ENCODE results near the gene LY6G6D.
"Not testable (repeated sequence)": the region's sequence is repeated elsewhere in the genome, so short reads cannot be mapped to it uniquely, and the experiment has no call there.

LY6G6D gene

DNA sequence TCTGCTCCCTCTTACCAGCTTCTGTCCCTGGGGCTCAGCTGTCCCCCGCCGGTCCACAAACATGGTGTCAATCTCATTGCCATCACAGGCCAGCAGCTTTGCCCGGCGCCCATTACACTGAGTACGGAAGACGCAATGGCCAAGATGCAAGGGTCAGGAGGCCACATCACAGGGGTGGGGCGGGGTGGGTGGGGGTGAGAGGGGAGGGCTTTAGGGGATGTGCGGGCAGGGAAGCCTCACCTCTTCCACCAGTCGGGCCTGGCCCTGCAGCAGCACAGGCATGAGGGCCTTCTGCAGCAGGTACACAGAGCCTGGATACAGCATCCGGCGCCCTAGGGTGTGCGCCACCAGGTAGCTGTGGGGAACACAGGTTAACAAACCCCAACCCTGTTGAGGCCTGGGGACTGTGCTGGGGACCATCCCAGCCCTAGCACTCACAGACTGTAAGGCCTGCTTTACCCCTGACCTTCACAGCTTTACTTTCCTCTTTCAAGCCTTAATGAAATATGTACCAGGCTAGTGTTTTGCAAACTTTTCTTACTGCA is 23.5 kb upstream of the LY6G6D start:
- no peak for FAIRE-seq
- no peak for DNase-seq (ENCODE audit: extremely low spot score, insufficient read length, low read depth)

DNA sequence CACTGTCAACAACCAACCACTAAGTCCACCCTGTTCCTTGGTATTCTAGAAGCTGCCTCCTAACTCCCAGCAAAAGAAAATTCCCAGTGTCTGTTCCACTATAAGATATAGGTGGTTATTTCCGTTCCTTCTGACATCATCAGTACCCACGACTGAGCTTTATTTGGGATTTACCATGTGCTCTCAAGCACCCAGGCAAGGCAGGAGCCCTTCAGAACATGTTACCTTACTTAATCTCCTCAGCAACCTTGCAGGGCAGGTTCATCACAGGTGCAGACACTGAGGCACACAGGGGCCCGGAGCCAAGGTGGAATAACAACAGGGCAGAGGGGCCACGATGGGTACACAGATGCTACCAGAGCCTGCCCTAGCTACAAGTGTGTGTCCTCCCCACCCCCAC is 22.8 kb upstream of the LY6G6D start:
- FAIRE-seq (no peak), DNase-seq (ENCODE audit: extremely low spot score, insufficient read length, low read depth) (no peak)

DNA sequence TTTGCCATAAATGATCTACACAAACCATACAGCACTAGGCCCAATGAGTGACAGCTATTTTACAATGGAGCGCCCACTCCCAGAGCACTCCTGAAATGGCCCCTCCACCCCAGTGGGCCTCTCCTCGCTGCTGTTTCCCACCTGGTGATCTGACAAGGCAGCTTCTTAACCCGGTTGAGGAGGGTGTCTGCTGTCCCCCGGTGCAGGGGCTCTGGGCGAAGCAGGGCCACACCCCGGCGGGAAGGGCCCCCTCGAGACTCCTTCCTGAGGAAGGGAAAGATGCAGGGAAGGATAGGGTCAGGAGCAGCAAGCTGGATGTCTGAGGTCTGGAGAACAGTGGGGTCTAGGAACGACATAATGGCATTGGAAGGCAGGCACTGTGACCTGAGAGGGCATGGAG is 22.3 kb upstream of the LY6G6D start:
- FAIRE-seq (no peak), DNase-seq (ENCODE audit: extremely low spot score, insufficient read length, low read depth) (no peak)

DNA sequence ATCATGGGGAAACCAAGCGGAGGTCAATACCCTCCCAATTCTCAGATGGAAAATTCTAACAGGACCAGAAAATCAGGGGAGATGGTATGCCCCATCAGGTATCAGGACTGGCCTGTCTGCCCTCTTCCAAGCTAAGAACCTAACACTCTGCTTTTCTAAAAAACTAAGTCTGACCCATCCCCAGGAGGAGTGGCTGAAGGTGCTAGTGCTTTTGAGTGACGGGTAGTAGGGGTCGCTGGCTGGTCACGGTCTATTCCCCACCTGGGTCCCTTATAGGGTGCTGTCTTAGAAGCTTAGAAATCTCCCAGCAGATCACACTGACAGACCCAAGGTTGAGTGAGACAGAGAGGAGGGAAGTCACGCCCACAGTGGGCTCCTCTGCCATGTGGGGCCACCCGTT is 21.6 kb upstream of the LY6G6D start:
- FAIRE-seq (no peak), DNase-seq (ENCODE audit: extremely low spot score, insufficient read length, low read depth) (no peak)

DNA sequence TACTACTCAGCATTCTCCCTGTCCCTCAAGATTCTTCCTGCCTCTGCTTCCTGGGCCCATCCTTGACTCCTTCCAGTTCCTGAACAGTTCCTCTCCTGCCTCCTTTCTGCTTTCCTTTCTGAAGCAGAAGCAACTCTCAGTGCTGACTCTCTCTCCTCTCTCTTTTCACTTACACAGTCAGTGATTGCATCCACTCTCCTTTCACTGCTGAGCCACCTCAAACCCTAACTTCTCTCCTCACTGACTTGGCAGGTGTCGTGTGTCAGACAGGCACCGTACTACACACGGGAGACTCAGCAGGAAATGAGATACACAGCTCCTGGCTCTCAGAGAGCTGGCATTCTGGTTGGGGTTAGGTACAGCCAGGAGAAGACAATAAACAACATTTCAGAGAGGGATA is 17.6 kb upstream of the LY6G6D start:
- DNase-seq (ENCODE audit: extremely low spot score, insufficient read length, low read depth) = no peak
- FAIRE-seq = no peak

DNA sequence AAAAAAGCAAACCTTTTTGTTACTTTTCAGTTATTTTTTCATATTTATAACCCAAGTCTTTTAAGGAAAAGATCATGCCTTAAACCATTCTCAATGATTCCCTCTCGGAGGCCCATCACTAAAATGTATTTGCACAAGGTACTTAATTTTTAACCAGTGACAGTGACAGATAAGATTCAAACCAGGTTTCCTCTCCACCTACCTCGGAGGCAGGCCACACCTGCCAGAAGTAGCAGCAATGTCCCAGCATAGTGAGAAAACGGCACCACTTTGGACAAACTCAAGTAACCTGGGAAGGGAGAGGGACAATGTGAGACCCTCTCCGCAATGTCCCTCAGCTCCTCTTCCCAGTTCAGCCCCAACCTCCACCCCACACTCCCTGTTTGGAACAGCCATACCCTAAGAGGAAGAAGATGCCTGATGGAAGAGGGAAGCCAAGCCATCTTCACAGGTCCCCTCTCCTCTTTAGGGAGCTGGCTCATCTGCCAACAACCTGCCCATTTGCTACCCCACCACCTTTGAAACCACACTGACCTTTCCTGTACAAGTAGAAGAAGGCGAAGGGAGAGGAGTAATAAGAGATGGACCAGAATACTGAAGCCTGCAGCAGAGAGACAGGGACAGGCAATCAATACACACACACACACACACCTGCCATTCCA is 14.3 kb upstream of the LY6G6D start:
- DNase-seq (ENCODE audit: extremely low spot score, insufficient read length, low read depth) = no peak
- no peak for FAIRE-seq

DNA sequence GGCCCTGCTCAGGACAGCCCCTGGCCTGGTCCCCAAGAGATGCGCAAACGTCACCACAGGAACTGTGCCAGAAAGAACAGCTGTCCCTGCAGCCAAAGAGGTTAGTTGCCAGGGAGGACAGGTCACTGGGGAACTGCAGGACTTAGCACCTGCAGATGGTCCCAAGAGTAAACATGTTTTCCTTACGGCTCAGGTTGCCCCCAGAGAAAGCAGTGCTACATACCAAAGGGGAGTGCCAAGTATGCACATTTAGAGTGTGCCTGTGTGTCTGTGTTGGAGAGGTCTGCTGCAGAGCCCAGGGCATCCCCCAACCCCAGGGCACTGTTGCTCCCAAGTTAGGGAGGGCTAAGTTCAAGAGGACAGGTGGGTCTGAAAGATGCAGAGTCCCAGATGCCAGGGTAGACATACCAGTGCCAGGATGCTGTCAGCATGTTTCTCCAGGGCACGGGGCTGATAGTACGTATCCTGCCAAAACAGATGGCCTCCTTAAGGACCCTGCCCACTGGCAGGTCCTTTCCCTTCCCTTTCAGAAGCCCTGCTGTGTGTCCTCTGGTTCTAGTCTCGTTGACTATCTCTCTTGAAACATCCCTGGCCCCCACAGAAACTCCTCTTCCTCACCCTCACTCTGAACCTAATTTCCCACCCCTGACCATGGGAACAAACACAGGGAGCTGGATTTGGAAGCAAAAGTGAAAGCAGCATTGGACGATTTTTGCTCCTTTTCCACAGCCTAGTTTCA is 13.3 kb upstream of the LY6G6D start:
- no peak for DNase-seq (ENCODE audit: extremely low spot score, insufficient read length, low read depth)
- FAIRE-seq = no peak

DNA sequence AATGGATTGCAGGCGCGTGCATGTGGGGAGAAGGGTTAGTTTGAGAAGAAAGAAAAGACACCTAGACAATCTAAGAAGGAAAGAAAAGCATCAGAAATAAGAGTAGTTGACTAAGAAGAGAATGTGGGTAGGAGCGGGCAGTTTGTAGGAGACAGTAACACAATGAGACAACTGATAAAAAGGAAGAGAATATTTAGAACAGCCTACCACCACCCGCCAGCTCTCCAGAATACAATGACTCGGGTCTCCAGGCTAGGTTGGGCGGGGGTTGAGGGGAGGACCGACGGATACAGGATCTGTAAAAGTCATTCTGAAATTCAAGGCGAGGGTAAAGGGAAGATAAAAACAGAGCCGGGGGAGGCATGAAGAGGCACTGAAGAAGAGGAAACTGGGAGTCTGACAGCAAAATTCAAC is 12.7 kb upstream of the LY6G6D start:
- no peak for DNase-seq (ENCODE audit: extremely low spot score, insufficient read length, low read depth)
- no peak for FAIRE-seq

DNA sequence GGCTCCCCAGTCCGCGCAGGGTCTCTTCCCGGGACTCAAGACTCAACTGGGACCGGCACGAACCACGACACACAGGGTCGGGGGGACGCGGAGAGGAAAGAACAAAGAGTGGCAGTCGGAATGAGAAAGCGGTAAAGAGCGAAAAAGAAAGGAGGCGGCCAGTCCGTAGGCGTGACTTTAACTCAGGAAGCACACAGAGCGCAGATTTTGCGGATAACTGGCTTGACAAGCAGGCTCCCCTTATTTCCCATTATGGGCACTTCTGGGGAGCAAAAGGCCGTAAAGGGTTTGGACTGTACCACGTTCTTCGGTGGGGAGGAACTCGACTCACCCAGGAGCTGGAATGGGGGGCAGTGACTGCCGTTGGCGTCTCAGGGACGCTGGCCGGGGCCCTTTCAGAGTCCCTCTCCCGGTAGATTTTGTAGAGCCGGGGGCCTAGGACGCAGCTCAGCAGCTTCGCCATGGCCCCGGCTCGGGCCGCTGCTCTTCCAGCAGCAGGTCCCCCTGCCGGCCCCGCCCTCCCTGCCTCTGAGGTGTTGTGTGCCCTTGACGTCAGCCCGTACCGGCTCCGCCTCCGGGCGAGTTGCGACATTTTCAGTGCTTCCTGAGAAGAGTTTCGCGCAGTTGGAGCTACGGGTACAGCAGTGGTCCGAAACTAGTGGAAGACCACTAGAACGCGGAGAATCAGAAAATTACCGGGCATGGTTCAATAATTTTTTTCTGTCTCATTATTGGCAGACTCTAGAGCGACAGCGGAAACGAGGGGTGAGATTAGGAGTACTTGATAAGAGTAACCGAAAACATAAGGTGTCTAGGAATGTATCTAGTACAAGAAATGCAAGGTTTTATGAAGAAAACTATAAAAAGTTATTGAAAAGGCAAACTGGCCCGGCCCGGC is 12.1 kb upstream of the LY6G6D start, which contains the start of gene ABHD16A:
Gene ABHD16A (minus strand): TSS at position 506 of the 898 bp plus-strand sequence. CDS start 43 bp downstream, at position 463.
- DNase-seq (ENCODE audit: extremely low spot score, insufficient read length, low read depth) (peak; percentile 99), FAIRE-seq (peak; percentile 99)

DNA sequence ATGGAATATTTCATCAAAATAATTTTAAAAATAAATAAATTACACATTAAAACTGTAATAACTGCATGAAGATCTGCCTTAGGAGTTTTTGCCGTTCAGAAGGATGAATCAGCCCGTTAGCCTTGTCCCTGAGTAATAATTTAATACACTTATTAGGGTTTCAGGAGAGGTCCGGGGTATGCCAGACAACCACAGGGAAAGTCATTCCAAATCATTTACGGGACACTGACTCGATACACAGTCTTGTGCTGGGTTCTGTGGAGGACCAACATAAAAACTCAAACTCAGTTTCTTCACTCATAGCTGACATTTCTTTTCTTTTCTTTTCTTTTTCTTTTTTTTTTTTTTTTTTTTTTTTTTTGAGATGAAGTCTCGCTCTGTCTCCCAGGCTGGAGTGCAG is 9.2 kb upstream of the LY6G6D start:
- DNase-seq (ENCODE audit: extremely low spot score, insufficient read length, low read depth) = no peak
- no peak for FAIRE-seq

DNA sequence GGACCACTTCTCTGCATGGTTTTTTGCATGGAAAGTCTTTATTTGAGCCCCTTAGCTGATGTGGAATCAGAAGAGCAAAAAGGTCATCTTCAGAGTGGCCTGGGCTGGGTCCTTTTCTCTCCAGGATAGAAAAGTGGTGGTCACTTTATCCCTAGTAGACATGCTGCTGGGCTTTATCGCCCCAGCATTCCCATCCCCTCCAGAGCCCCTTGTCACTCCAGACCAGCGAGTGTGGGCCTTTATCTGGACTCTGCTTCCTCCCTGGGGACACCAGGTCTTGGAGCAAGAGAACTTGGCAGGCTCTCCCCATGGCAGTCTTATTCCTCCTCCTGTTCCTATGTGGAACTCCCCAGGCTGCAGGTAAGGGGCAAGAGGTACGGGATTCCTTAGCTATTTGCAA is 8.5 kb upstream of the LY6G6D start, which contains the start of gene LY6G6F:
Gene LY6G6F (plus strand): TSS at position 268 of the 400 bp plus-strand sequence. CDS start 41 bp downstream, at position 309.
- DNase-seq (ENCODE audit: extremely low spot score, insufficient read length, low read depth) (no peak), FAIRE-seq (no peak)

DNA sequence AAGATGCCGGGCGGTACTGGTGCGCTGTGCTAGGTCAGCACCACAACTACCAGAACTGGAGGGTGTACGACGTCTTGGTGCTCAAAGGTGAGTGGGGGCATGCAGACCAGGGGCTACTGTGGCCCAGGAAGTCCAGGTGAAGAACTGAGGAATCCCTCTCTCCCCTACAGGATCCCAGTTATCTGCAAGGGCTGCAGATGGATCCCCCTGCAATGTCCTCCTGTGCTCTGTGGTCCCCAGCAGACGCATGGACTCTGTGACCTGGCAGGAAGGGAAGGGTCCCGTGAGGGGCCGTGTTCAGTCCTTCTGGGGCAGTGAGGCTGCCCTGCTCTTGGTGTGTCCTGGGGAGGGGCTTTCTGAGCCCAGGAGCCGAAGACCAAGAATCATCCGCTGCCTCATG is 7.4 kb upstream of the LY6G6D start:
- FAIRE-seq = no peak
- DNase-seq (ENCODE audit: extremely low spot score, insufficient read length, low read depth) = no peak

DNA sequence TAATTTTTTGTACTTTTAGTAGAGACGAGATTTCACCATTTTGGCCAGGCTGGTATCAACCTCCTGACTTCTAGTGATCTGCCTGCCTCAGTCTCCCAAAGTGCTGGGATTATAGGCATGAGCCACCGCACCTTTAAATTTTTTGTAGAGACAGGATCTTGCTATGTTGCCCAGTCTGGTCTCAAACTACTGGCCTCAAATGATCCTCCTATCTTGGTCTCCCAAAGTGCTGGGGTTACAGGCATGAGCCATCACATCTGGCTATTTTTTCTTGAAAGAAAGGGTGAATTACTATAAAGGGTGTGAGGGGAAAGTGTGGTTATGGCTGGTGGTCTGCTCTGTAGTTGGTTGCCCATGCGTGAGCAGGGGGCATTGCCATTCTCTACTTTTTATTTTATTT is 6.9 kb upstream of the LY6G6D start:
- FAIRE-seq = no peak
- DNase-seq (ENCODE audit: extremely low spot score, insufficient read length, low read depth) = no peak

DNA sequence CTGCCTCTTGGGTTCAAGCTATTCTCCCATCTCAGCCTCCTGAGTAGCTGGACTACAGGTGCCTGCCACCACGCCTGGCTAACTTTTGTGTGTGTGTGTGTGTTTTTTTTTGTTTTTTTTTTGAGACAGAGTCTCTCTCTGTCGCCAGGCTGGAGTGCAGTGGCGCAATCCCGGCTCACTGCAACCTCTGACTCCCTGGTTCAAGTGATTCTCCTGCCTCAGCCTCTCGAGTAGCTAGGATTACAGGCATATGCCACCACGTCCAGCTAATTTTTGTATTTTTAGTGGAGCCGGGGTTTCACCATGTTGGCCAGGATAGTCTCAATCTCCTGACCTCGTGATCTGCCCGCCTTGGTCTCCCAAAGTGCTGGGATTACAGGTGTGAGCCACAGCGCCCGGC is 6.0 kb upstream of the LY6G6D start:
- DNase-seq (ENCODE audit: extremely low spot score, insufficient read length, low read depth); FAIRE-seq: not testable (repeated sequence)

DNA sequence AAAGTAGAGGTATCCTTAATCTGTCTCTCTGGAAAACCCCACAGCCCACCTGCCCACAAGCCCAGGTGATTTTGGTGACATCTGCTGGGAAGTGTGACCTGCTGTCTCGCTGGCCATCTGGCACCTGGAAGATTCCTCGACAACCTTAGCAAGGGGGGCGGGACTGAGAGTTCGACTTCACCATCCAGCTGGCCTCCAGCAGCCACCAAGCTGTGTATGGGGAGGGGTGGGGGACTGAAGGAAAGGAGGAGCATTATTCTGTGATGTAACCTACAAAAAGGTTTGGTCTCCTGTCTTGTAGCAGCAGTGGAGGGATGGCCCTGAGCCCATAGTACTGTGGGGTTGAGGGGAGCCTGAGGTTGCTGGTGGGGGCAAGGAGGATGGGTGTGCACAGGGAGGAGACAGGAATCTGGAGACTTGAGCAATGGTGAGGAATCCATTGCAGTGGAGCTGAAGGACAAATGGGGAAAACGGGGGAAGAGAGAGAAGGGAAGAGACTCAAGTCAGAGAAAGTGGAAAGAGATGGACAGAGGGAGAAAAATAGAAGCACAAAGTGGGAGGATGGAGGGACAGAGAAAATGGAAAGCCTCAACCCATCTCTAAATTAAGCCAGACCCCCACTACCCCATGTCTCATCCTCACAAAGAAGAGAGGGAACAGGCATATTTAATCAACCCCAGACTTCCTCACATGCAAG is 4.5 kb upstream of the LY6G6D start:
- FAIRE-seq (no peak), DNase-seq (ENCODE audit: extremely low spot score, insufficient read length, low read depth) (no peak)

DNA sequence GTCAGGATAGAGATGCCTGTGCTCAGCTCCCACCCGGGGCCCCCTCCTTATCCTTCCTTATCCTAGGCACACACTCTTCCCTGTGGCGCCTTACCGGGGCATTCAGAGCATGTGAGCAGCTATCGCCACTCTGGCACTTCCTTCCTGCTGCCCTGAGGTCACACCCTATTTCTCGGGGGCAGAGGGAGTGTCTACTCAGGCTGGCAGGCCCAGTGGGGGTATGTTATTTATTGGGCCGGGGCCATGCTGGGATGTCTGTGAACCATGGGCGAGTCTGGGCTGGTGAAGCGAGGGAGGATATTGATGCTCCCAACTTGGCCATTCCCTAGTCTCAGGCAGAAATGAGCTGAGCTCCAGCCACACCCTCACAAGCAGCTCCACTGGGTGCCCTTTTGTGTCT is 3.9 kb upstream of the LY6G6D start:
- DNase-seq (ENCODE audit: extremely low spot score, insufficient read length, low read depth) (no peak), FAIRE-seq (no peak)

DNA sequence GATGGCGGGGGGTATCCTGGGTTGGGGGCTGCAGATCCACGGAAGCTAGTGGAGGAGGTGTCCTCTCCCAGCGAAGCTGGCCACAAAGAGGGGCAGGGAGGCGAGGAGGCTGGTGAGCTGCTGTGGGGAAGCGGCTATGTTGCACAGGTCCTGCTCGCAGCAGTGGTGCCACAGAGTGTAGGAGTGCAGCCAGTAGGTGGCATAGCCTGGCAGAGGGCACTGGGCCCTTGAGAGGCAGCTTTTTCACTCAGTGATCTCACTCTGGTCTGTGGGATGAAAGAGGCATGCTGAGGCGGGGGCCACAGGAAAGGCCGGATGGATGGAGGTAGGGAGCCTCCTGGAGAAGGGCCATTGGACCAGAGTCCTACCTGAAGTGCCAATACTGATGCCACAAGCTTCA is 2.9 kb upstream of the LY6G6D start:
- FAIRE-seq = no peak
- DNase-seq (ENCODE audit: extremely low spot score, insufficient read length, low read depth) = no peak

DNA sequence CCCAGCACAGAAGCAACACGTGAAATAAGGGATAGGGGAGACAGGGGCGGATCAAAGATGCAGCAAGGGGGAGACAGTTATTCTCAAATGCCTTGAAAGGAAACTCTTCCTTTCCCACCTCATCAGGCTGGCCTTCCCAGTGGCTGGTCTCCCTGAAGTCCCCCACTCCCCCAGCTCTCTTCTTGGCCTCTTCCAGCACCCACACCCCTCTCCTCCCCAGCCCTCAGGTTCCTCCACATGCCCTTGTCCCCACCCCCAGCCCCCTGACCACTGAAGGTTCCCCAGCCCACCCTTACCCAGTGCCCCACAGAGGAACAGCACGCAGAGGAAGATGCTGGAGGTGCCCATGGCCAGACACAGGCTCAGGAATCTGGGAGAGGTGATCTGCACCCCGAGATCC is 1.7 kb upstream of the LY6G6D start:
- DNase-seq (ENCODE audit: extremely low spot score, insufficient read length, low read depth) = no peak
- FAIRE-seq = no peak

DNA sequence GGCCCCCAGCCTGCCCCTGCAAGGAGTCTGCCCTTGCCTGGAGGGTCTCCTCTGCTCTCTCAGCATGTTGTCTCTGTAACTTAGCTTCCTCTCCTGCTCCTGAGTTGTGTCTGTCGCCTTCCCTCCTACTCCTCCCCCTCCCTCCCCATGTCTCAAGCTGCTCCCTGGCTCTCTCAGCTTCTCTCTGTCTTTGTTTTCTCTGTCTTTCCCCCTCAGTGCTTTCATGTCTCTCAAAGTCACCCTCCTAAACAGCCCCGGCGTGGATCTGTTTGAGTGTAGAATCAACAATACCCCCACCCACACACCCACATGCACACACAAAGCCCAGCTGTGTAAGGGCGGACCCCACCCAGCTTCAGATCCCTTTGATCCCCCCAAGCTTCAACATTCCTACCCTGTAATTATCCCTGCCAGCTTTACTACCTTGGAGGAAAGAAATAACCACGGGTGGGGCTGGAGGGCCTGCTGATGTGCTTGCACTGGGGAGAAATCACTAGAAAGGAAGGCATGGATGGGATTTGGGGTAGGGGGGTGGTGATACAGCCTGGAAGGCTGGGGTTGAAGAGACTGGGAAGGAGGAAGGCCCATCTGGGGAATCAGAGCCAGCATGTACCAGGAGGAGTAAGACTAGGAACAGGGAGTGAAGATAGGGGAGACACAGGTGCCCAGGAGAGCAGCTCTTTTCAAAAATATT is 1.0 kb upstream of the LY6G6D start:
- DNase-seq (ENCODE audit: extremely low spot score, insufficient read length, low read depth) (no peak), FAIRE-seq (no peak)
